ENCODE data around the gene PODXL2. TPM values are rescaled to one million over a fixed set of nuclear protein-coding genes. Genes with fewer than 3 reads are reported as not detected.

PODXL2 gene
- total and polyA plus RNA-seq, 2 of the 8 experiments (the other 6 are each of a cell fraction or from before 2014, with no cell fraction given) = 27.6 to 31.6 TPM

DNA sequence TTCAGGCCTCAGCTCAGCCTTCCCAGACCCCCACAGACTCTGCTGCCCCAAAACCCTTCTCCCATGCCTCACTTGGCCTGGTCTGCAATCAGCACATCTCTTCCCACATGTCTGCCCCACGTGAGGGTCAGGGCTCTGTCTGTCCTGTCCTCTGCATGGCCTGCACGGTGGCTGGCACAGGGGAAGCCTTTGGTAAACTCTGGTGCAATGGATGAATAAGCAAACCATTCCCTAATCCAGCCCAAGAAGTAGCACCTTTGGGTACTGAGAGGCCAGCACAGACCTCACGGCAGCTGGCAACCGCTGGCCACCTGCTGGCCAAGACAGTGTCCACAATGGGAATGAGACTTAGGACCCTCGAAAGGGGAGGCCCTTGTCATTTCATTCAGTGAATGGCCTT lies 71.4 kb downstream of the PODXL2 start (continued):
- TF ChIP-seq SP2 (IDR thresholded peaks at IDR 0.05; ENCODE audit: low read length) = no peak
- no peak for TF ChIP-seq POLR2A (IDR thresholded peaks at IDR 0.05; ENCODE audit: control extremely low read depth in 1 of 2, low read depth in 2 of 2, low read length in 2 of 2)

Data from H1 (cell line).